Measurements from ENCODE around the gene PLD5.

PLD5 gene

DNA sequence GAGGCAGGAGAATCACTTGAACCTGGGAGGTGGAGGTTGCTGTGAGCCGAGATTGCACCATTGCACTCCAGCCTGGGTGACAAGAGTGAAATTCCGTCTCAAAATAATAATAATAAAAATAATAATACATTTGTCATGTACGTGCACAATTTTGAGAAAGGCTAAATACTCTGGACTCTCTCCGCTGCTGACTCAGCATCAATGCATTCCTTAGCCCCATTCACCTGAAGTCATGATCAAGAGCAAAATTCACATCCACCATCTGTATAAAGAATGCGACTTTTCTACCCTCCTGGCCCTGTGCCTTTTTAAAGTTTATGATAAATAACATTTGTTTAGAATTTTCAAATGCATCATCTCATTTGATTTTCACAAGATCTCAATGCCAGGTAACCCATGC is 490.1 kb downstream of the PLD5 start:
- no peak for DNase-seq (ENCODE audit: low read depth)
- H3K4me3 ChIP-seq (ENCODE audit: low read length), result no peak overlapping the region
- TF ChIP-seq, protein P1, sequence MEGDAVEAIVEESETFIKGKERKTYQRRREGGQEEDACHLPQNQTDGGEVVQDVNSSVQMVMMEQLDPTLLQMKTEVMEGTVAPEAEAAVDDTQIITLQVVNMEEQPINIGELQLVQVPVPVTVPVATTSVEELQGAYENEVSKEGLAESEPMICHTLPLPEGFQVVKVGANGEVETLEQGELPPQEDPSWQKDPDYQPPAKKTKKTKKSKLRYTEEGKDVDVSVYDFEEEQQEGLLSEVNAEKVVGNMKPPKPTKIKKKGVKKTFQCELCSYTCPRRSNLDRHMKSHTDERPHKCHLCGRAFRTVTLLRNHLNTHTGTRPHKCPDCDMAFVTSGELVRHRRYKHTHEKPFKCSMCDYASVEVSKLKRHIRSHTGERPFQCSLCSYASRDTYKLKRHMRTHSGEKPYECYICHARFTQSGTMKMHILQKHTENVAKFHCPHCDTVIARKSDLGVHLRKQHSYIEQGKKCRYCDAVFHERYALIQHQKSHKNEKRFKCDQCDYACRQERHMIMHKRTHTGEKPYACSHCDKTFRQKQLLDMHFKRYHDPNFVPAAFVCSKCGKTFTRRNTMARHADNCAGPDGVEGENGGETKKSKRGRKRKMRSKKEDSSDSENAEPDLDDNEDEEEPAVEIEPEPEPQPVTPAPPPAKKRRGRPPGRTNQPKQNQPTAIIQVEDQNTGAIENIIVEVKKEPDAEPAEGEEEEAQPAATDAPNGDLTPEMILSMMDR (conservative IDR thresholded peaks at IDR 0.05; ENCODE audit: low read length), result no peak

DNA sequence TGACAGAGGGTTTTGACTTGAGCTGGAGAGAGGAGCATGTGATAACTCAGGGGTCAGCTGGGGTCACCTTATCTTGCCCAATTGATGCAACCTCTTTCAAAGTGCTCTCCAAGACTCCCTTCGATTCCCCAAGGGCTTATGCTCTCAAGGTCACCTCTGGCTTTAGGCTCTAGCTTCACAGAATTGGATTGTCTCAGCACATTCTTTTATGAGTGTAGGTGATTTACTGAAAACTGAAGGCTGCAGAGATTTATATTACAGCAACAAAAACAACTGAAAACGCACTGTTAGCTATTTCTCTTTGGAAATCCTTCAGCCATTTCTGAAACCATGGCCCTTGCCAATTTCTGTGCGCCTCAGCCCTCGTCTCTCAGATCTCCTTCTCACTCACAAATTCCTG is 491.1 kb downstream of the PLD5 start:
- no peak for DNase-seq (ENCODE audit: low read depth)
- TF ChIP-seq, protein P1 (conservative IDR thresholded peaks at IDR 0.05; ENCODE audit: low read length), result no peak
- no peak overlapping the region for H3K4me3 ChIP-seq (ENCODE audit: low read length)
